GM12872 (cell line): ENCODE results near the gene EBLN2.

ENCODE experiments used
- CTCF ChIP-seq: IDR thresholded peaks from 3 replicates; pipeline ENCODE4 v1.5.1; 2011; ENCODE audit warnings: low read depth, mild to moderate bottlenecking, low read length, moderate library complexity; ENCODE audit not compliant: insufficient read depth

EBLN2 gene

GRCh38 chr3:73107676-73108187, 46.3 kb downstream of the EBLN2 start:
- no peak for TF ChIP-seq CTCF

- no peak for TF ChIP-seq CTCF
Measured at GRCh38 chr3:73108750-73109149, 47.3 kb downstream of the EBLN2 start.

- no peak for TF ChIP-seq CTCF
Measured at GRCh38 chr3:73110530-73110929, 49.1 kb downstream of the EBLN2 start.
